NCI-H82 treated with DMSO at 0.1 percent for 48 hours (cell line): Measurements from ENCODE around the gene E2F6.
"Not testable (repeated sequence)": the region's sequence is repeated elsewhere in the genome, so short reads cannot be mapped to it uniquely, and the experiment has no call there.

Experiments
- DNase-seq: peaks from one replicate; lab custom pipeline; 2025; ENCODE audit not compliant: unreplicated experiment; lab: John Stamatoyannopoulos, UW

The E2F6 gene

DNA sequence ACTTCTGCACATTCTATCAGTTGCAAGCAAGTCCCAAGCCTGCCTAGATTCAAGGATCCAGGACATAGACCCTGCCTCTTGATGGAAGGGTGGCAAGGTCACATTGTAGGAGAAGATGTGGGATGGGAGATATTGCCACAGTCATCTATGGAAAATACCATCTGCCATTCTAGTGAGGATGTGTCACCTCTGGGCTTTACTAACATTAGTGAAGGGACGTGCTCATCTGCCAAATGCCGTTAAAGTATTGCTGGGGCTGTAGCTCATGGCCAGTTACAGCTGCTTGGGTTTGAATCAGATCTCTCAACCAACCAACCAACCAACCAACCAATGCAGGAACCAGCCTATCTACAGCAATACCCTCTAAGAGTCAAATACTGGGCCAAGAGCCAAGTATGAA is 49.0 kb downstream of the E2F6 start:
- no peak for DNase-seq

DNA sequence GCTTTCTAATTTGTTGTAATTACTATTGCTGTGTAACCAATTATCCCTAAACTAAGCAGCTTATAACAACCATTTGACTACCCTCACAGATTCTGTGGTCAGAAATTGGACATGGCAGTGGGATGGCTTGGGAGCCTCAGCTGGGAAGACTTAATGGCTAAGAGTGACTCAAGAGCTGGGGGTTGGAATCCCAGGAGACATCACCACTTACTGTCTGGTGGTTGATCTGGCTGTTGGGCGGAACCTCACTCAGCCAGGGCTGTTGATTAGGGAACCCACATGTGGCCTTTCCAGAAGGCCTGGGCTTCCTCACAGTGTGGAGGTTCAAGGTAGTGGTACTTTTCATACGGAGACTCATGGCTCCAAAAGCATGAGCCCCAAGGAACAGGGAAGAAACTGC is 49.8 kb downstream of the E2F6 start:
- peak; percentile 76 for DNase-seq

DNA sequence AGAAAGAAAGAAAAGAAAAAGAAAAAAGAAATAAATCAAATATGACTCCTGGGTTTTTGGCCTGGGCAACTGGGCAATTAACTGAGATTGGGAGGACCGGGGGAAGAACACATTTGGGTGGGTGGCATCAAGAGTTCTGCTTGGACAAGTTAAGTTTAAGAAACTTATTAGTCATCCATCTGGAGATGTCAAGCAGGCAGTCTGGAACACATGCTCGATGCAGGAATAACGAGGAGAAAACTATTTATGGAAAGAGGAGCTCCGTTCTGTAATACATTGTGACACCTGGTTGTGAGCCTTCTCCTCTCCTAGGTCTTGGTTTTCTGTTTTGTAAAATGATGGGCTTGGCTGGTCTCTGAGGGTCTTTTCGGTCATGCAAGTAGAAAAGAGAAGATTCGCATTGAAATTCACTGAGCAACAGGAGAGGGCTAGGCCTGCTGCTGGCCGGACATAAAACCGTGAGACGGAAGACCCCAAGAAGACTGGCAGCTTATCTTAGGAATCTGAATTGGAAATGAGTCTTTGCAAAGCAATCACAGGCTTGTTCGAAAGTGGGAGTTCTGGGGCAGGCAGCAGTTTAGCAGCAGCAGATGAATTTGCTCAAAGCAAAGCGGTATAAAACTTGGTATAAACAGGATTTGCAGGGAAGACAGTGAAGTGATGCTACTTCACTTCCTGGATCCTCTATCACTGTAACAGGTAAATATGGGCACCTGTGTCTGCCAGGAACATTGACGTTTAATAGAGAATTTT is 51.4 kb downstream of the E2F6 start:
- no peak for DNase-seq

DNA sequence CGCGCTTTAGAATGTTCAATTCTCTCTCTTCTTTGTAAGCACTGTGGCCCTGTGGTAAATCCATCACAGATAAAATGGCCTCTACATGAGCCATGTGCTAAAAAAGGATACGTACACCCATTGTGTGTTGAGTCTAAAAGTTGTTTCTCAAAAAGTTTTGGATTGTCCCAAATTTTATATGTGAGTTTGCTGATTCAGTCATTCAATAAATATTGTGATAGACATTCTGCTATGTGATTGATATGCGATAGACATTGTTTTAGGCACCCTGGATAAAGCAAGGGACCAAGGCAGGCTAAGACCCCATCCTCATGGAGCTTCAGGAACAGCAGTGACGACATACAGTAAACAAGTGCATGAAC is 53.5 kb downstream of the E2F6 start:
- no peak for DNase-seq

DNA sequence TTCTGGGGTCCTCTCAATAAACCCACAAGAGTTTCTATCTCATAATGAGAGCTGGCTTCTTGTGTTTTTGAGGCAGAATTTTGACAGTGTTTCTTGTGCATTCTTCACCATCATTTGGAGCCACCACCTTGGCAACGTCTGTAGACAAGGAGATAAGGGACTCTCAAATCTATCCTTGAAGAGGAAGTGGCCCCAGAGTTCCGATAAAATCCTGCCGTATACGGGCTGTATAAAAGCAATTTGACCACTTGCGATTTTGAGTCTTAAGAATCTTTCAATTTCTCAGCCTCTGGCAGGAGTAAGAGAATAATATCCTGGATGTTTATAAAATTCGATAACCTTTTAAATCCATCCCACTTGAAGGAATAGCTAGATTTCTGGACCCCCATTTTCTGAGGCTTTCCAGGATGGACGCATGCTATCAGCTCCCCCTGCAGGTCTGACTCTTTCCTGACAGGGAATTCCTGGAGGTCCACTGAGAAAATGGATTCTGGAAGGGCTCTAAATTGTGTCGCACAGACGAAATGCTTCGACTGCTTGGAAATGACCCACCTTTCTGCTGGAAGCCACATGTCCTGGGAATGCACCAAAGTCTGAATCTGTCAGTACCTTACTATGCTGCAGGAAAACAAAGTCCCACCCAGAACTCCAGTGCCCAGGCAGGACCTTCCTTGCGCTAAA is 54.1 kb downstream of the E2F6 start:
- DNase-seq: peak; percentile 31

DNA sequence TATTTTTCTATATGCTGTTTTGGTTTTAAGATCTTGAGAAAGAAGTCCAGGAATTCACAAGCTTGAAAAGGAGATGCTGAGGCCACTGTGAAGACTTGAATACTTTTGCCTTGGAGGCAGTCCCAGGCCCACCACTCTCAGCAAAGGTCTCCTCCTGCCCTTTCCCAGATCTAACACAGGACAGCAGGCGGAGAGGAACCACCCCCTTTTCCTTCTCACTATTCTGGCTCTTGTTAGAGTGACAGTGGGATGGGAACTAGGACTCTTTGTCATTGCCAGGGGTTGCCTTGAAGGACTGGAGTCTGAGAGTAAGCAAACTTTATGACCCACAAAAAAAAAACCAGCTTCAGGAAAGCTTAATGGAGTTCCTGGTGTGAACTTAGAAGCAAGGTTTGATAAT is 54.7 kb downstream of the E2F6 start:
- no peak for DNase-seq

DNA sequence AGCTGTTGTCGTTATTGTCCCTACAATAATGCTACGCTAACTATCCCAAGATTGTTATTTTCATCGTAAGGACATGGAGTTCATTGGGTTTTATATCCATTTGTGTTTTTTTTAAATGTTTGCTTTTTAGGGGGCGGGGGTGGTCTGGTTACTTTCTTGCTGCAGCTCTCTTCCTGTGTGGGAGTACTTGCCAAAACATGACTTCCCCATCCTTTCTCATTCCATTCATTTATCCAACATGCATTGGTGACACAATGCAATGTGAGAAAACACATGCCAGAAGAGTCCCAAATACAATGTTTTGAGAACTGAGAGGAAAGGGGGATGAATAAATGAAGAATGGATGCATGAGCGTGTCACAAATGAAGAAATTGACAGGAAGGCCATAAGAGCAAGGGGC is 55.9 kb downstream of the E2F6 start:
- DNase-seq: no peak

DNA sequence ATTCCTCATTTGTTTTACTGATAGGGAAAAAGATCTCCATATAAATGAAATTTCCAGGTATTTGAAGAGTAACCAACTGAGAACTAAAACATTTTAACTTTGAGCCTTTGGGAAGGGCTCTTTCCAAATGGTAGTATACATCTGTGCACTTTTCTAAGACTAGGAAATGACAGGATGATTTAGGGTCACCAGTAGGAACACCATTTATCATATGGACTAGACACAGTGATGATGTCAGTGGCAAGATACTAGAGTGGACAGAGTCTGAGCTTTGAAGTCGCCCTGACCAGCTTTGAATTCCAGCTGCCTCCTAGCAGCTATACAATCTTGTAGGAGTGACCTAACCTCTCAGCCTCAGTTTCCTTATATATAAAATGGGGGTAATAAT is 56.4 kb downstream of the E2F6 start:
- DNase-seq: no peak

DNA sequence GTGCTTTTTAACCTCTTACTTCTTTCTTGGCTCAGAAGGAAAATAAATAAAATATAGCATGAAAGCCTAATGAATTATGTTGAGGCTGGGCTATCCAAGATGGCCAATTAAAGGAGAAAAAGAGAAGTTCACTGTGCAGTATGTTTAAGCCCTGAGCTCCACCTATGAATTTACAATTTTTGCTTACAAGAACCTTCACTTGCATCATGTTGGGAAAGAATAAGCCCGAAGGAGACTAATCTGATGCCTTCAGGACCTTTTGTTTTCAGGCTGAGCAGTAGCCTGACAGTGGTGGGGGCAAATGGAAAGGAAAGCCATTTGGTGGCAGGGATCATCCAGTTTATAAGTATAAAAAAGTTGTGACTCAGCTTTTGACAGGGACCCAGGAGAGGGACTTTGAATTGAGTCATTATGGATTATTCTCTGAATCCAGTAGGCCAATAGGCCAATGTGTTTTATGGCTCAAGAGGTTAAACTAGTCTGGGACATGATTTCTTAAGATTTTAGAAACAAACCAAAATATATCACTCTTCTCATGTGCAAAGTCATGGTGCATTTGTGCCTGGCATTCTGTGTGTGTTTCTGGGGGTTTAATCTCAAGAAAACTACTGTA is 56.9 kb downstream of the E2F6 start:
- DNase-seq: no peak

DNA sequence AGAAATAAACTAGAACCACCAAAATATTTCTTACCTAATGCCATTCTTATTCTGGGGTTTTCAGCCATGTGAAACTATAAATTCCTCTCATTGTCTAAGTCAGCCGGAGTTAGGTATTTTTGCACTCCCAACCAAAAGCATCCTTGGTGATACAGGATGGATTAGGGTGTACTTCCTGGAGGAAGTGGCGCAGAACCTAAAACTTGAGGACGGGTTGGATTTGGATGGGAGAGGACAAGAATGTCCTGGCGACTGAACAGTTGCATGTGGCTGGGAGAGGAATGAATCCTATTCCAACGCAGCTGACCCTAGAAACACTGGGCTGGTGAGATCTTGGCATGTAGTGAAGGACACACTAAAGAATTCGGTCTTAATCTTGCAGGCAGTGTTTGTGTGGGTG is 58.5 kb downstream of the E2F6 start:
- DNase-seq: no peak

DNA sequence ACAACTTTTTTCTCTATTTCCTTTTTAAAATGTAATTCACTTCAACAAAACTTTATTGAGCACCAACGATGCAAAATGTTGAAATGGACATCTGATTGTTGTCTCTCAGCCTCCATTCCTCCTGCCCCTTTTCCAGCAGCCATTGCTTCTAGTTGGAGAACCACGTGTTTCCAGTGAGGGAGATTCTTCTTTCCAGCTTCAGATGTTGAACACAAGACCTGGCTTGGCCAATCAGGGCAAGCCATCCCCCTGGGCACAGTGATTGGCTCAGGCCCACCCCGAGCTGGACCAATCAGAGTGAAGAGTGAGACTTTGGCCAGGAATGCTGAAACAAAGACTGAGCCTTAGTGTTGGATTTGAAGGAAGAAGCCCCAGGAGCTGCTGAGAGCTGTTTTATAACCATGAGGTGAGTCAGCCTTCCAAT is 59.0 kb downstream of the E2F6 start:
- no peak for DNase-seq

DNA sequence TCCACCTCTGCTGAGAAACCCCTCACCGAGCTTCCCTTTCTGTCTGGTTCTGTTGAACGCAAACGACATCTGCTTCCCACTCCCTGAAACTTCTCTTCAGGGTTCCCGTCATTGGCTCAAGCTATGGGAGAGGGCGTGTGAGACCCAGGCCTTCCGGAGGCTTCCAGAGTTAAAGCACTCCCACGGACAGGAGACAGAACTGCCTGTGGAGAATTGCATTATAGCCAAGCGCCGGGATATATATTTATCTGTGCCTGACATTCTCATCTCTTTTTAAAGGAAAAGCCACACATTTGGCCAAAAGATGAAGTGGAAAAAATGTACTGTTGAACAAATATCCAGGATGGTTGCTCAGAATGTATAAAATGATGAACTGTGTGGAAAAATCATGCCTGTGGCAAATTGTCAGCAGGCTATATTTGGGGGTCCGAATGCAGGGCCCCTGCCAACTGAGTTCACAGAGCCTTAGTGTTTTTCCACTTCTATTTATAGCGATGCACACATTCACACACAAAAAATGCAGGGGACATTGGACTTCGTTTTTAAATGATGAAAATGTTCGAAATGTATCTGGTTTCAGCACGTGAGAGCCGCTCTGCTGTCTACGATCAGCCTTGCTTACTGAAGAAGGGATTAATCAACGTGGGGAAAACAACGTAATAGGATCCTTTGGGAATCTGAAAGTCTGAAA is 59.5 kb downstream of the E2F6 start:
- DNase-seq: no peak

DNA sequence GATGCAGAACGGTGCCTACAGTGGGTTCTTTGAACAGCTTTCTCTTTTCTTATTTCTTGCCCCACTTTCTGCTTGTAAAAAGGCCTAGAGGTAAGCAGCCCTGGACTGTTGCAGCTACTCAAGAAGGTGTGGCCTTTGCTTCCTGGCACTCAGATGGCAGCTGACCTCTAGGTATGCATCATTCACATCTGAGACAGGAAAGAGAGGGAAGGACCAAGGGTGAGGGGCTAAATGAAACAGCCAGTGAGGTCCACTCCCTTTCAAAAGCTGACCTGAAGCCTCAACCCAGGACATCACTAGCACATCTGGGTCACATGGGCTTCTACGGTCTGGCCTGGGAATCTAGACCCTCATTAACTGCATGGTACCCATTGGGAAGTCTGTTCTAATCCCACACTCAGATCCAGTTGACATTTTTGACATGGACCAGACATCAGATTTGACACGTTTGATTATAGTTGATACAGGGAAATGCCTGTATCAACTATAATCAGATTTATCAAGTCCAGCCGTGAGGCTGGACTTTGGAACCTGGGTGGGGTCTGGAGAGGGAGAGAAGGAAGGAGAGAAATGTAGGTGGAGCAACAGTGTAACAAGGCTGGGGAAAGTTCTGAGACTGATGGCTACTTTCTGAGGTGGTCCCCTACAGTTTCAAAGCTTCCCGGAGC is 60.2 kb downstream of the E2F6 start:
- no peak for DNase-seq

DNA sequence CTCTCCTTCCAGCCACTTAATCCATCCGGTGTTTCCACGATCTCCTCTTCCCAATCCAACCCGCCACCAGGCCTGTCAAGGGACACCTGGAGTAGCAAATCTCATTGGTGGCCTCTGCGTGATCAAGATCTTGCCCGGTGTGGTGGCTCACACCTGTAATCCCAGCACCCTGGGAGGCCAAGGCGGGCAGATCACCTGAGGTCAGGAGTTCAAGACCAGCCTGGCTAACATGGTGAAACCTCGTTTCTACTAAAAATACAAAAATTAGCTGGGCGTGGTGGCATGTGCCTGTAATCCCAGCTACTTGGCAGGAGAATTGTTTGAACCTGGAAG is 60.9 kb downstream of the E2F6 start:
- DNase-seq: not testable (repeated sequence)

DNA sequence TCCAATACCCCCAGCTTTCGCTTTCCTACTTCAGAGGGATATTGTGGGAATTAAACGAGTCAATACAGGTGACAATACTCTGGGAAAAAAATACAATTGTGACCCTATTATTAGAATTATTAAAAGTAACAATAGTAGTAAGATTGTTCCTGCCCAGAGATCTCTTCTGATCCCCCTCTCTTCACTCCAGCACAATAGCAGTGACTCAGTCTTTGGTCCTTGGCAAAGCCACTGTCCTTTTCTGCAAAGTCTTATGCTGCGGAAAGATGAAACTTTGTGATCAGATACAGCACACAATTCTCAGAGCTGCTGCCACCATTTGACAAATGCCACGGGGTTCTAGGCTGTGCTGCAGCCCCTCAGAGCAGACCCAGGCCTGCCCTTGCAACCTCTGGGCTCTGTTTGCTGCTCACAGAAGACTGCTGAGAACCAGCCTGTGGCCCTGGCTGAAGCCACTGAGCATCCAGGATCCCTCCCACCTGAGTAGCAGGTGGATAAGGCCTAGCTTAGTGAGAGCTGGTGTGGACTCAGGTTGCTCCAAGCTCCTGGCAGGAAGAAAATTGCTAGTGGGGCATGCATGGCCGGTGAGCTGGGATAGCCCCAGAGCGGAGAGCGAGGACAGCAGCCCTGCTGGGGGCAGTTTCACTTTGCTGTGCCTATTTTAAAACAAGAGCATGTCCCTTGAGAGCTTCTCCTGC is 61.4 kb downstream of the E2F6 start:
- DNase-seq: no peak

DNA sequence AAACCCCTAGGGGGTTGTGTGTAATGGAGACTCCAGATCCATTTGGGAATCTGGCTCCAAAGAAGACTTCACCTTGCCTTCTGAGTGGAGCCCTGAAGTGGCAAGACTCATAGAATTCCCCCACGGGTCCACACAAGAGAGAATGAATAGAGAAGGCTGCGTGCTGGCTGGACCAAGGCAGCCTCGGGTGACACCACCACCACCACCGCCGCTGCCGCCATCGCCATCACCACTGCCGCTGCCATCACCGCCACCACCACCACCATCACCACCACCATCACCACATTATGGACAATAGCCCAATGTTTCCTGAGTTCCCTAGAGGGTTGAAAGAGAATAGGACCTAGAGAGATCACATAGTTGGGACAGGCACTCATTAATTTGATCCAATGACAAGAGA is 63.5 kb downstream of the E2F6 start:
- DNase-seq: no peak

DNA sequence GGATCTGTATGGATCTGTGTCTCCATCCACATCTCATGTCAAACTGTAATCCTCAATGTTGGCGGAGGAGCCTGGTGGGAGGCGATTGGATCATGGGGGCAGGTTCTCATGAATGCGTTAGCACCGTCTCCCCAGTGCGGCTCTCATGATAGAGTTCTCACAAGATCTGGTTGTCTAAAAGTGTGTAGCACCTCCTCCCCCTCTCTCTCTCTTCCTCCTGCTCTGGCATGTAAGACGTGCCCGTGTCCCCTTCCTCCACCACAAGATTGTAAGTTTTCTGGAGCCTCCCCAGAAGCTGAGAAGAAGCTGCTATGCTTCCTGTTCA is 66.6 kb downstream of the E2F6 start:
- DNase-seq: no peak

DNA sequence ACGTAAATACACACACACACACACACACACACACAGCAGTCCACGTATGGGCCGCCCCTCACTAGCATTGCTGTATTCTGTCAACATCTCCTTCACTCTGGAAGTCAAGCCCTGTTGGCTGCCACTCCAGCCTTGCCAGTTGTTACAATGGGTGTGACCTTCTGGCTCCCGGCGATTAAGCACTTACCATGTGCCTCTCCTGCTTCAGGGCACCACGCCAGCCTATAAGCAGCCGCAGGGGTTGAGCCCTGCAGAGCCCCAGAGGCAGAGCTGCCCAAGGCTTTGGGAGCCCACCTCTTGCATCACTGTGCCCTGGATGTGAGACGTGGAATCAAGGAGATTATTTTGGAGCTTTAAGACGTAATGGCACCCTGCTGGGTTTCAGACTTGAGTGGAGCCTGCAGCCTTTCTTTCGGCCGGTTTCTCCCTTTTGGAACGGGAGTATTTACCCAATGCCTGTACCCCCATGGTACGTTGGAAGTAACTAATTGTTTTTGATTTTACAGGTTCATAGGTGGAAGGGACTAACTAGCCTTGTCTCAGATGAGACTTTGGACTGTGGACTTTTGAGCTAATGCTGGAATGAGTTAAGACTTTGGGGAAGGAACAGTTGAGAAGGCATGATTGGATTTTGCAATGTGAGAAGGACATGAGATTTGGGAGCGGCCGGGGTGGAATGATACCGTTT is 67.1 kb downstream of the E2F6 start:
- DNase-seq: no peak

DNA sequence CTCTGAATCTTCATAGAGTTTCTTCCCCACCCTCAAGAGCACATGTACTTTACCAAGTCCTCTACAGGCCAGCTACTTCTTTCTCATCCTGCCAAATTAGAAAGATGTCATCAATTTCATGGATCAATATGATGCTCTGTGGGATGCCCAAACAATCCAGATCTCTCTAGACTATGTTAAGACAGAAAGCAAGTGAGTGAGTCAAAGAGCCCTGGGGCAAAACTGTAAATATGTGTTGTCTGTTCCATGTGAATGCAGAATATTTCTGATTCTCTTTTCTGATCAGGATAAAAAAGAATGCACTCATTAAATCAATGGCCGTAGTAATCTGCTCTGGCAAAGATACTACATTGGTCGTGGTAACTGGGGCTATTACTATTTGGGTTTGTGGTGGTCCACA is 68.4 kb downstream of the E2F6 start:
- no peak for DNase-seq
